HG03565 (cell line): ENCODE measurements around the gene ELAVL4.
"Not testable (repeated sequence)": the region's sequence is repeated elsewhere in the genome, so short reads cannot be mapped to it uniquely, and the experiment has no call there.

ENCODE experiments used
- ATAC-seq: cut with Tn5 transposase; IDR thresholded peaks from one replicate; pipeline ENCODE4 v1.9.1; 2021; ENCODE audit warnings: mild to moderate bottlenecking, moderate library complexity; ENCODE audit not compliant: unreplicated experiment

ELAVL4 gene

DNA sequence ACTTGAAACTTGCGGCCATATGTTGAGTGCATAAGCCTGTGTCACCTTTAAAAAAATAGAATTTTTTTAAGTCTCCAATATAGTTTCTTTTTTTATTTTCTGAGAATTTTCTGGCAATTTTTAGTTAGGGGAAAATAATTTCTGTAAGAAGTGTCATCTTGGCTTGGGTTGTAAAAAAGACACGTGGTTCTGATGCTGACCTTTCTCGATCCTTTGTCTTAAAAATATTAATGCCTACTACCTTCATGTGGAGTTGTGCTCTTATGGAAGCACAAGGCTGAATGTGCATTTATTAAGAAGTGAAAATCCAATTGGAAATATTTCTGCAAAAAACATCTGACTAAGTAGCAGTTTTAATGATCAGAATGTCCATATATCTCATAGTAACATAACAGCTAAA lies 3.5 kb downstream of the ELAVL4 start:
- ATAC-seq, result no peak

DNA sequence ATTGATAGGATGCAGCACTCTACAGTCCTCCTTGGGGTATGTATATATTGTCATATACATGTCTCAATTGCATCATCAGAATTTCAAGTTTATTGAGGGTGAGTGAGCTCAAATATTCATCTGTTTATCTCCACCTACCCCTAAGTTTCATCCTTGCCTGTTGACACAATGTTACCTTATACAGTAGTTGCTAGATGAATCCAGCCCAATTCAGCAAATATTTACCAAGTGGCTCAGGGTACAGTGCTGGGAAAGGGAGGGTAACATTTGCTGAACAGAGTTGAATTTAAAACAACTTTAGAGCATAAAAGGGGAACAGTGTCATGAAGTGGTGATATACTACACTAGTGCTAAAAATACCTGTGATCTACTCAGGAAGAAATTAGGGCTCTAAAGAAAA lies 14.4 kb downstream of the ELAVL4 start:
- ATAC-seq, result no peak

DNA sequence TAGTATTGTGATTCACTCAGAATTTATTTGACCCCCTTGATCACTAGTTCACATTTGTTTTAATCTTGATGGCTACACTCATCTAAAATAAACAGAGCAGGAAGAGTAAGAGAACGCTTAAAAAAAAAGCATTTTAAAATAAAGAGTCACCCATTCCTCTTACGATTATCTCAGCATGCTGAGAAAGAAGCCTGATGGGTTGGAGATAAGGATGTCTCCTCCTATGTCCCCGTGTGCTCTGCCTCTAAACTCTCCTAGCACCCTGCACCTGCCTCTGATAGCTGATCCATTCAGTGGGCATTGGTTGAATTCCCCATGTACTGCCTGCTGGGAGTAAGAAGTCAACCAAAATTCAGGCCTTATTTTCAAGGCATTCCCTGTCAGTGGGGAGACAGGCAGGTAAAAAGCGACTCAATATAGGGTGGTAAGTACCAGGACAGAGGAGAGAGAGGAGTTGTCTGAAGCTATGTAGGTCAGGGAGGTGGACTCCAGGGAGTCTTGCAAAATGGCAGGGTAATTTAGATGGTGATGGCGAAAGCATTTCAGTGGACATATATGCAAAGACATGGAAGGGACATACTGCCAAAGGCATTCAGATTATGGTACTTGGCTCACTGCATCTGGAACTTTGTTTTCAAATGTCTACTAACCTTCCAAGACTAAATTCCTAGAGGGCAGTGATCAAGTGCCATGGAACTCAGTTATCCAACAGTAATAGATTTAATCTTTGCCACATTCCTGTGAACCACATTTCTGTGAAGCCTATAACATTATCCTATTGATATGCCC lies 18.4 kb downstream of the ELAVL4 start:
- ATAC-seq, result no peak

DNA sequence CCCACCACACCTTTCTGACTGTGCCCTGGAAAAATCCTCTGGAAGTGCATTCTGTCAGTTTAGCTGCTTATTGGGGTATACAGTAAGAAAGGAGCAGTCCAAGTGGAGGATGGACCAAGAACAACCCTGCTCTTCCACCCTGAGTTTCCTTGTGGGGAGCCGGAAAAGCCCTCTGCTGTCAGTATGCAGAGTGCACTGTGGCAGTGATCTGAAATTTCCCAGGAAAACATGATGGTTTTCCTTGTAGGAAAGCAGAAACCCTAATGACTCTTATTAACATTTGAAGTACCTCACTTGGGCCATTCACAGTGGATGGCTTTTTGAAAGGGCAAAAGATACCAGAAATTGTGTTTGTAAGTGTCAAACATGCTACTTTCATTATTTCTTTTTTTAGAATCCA lies 20.5 kb downstream of the ELAVL4 start:
- ATAC-seq, result no peak

DNA sequence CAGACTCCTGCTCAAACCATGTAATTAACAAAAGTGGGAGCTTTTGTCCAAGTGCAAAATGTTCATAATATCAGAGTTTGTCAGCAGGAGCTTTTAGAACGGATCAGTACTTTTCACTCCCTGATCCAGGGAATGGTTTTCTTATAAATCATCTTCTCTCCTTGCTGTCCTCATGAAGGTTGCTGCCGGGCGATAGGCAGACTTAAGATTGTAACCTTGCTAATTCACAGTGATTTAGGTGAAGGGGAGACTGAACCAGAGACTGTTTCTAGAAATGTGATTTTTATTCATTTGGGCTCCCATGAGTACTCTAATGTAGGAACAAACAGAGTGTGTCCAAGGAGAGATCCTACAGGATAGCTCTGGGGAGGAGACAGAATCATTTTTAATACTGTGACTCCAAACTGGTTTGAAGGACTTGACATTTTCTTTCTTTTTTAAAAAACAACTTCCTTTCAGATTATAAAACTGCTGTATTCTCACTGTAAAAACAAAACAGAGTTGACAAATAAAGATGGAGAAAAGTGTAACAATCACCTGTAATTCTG lies 23.7 kb downstream of the ELAVL4 start:
- no peak for ATAC-seq

DNA sequence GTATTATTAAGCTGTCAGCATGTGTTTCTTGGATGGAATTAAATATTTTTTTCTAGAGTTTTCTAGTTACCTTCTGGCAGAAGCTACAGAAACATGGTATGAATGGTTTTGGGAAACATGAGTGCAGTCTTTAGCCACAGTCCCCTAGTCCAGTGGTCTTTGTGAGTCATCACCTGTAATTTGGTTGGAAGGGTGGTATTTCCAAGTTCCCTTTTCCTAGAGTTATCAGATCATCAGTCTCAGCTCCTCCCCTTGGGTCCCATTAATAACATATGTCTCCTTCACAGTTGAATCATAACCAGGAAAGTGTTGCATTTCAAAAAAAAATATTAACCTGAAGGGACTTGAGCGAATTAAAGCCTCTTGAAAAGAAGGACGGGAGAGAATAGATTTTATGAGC lies 27.0 kb downstream of the ELAVL4 start:
- ATAC-seq, result no peak

DNA sequence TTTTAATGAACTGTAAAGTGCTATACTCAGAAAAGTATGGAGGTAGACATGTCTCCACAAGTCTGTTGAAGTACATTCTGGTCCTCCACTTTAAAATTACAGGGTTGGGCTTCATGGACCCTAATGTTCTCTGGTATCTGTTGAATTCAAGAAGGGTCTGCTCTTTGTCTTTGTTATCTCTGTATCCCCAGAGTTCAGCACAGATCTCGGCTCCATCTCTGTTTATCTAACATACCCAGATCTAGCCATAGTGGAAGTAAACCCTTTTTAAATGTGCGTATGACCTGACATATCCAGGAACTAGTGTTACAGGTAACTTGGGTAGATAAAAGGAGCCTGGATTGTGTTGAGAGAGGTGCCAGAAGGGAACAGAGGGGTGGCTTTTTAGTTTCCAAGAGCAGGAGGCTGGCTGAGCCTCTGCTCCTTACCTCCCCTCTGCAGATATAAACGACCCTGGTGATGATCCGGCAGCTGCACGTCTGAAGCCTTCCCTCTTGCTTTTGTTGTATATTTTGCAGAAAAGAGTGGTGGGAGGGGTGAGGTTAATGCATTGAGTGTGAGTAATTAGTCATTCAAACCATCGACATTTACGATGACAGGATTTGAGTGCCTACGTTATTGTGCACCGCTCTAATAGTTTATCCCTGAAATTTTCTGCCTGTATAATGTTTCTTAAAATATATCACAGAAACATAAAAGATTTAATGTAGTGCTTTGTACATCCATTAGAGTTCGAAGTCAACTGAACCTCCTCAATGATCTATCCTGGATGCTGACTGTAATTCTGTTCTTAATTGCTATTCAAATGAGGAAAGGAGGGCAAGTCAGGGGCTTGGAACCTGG lies 30.8 kb downstream of the ELAVL4 start:
- ATAC-seq, result no peak

DNA sequence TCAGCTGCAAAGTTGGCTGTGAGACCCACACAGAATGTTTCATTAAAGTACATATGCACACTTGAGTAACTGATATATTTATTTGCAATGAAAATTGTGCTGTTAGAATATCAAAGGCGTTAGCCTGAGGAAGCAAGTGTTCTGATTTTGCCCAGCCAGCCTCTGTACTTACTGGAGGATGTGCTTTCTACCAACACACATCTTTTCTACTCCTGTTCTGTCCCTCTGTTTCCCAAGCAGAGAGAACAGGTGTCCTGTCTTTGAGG lies 31.4 kb downstream of the ELAVL4 start:
- no peak for ATAC-seq

DNA sequence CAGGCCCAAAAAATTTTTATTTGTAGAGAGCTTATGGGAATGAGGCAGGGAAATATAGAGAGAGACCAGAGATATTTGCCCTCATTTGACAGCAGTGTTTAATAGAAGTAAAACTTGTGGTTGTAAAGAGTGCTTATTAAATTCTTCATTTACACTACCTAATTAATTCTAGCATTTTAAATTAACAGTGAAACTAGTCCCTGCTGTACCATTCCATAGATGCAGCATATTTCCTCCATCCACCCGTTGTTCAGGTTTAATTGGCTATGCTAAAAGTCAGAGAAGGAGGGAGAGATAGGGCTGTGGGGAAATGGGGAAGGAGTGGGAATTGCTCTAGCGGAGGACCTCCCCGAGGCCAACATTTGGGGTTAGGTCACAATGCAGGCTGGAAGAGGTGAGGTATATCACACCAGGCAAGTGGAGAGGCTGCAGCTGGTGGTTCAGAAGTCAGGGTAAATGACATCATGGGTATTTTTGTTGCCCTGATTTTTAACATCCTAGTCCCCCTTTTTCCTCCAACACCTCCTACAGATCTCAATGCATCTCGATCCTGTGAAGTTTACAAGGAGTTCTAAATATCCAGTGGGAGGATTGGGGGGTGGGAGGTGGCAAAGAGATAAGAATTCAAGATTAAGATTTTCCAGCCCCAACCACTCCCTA lies 38.6 kb downstream of the ELAVL4 start:
- no peak for ATAC-seq

DNA sequence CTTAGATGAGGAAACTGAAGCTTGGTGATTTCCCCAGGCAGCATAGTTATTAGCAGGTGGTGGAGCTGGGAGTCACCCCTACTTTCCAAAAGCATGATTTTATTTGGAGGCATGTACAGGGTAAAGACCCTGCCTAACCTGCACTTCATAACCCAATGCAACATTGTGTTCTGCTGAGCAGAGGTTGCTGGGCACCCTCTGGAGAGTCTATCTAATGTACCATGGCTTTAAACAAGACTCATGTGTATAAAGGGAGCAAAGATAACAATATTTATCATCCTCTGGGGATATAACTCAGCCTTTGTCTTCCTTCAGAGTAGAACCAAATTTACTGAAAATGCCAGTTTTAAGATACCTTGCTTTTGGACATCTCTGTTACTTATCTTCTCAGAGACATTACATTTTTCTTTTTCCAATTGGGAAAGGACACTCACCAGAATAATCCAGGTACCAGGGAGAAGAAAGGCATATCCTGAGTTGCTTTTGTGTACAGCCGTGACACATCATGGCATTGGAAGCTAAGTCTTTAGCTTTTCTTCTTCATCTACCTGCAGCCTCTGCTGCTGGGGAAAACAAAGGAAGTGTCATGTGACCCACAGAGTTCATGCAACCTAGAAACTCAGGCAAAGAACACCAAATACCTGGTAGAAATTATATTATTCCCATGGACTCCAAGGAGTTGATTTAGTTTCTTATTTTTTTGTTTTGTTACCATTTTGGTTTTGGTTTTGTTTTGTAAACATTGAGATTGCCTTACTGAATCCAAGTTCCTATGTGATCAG lies 39.6 kb downstream of the ELAVL4 start:
- no peak for ATAC-seq

DNA sequence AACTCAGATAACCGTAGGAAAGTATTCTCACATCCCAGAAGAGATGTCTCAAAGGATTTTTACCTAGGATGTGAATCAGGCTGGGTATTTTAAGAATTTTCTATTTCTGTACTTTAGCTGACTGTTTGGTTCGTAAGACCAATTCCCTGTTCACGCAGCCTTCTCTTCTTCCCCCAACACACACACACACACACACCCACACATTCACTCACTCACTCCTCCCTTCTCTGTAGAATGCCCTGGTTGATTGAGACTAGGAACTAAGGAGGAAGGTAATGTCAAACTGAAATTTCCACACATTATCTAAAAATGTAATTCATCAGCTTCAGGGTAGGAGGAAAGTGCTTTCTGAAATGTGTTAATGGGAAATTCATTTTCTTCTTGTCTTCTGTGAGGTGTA lies 43.5 kb downstream of the ELAVL4 start:
- no peak for ATAC-seq

DNA sequence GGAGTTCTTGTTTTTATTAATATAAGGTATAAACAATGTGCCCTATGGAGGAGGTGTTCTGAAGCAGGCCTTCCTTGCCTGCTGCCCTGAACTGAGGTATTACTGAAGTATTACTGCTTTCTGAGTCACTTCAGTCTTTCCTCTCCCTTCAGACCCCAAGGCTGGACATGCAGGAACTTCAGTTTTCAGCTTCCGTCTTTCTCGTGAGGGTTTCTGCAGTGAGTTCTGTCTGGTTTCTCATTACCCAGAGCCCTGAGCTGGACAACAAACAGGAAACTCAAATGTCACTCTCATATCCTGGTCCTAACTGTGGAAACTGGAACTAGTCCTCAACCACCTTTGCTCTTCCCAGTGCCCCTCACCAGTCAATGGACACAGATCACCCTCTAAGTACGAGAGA lies 46.8 kb downstream of the ELAVL4 start:
- ATAC-seq, result no peak

DNA sequence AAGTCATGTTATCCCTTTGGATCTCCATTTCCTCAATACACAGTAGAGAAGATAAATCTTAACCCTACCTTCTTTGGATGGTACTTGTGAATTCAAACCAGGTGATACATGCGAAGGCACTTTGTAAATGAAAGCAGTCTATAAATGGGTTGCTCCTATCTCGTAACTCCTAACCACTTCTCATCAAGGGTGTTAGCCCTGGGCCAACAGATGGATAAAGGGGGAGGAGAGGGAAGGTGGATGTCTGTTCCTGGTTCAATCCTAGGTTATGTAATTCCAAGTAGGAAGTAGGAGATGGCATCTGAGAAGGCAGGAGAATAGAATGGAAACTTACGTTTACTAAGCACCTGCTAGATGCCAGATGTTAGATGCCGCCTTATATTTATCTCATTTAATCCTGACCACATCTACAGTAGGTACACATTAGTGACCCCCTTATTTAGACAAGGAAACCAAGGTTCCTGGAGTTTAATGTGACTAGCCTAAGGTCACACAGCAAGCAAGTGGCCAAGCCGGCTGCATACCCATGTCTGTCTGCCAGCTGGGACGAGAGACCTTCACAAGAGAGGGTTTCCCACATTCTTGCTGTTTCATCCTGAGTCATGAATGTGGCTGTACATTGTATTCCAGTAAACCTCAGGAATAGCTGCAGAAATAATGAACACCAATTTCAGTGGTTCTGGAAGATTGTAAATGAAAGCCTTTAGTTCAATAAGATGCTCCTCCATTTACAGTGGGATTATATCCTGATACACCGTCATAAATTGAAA lies 47.7 kb downstream of the ELAVL4 start:
- ATAC-seq, result no peak

DNA sequence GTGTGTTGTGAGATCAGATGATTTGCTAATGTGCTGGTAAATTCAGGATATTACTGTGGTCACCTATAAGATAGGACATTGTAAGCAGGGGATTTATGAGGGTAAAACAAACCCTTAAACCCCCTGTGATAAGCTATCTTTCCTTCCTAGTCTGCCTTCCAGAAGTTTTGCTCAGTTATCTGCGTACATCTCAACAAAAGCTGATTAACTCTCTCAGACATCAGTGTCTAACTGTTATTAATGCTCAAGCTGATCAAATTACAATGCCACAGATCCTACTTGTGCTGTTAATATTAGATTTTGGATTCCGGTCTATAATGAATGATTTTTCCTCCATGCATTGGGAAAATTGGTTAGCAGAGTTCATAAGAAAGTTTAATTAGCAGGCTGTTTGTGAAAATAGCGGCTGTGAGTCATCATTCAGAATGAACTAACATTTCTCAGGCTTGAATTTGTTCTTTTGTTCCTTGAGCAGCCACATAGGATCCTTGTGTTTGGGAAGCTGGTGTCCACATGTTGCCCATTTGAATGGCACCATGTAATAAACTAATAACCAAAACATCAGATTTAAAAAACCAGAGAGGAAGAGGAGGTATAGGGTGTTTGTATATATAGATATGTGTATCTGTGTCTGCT lies 48.7 kb downstream of the ELAVL4 start:
- no peak for ATAC-seq

DNA sequence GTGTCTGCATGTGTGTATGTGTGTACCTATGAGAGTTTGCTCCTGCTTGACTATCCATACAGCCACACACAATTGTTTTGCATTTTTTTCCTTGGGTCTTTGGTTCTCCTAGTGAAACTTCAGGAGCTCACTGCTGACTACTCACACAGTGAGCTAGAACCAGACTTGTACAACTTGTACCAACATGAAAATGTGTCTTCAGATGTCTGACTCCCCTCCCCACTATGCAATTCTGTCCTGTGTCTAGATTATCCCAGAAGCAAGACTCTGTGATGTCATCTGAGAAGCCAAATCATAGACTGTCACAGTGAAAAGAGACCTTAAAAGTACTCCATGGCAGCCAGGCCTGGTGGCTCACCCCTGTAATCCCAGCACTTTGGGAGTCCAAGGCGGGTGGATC lies 49.7 kb downstream of the ELAVL4 start:
- no peak for ATAC-seq

DNA sequence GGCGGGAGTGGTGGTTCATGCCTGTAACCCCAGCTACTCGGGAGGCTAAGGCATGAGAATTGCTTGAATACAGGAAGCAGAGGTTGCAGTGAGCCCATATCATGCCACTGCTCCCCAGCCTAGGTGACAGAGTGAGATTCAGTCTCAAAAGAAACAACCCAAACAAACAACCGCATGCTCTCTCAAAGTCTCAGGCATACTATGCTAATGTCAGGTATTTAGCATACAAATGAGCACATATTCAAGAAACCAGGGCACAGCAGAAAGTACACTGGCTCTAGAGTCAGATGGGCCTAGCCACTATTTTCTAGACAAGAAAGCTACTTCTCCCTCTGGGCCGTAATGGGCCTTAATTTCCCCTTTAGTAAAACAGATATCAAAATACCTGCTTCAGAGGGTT lies 55.0 kb downstream of the ELAVL4 start:
- ATAC-seq, result no peak

DNA sequence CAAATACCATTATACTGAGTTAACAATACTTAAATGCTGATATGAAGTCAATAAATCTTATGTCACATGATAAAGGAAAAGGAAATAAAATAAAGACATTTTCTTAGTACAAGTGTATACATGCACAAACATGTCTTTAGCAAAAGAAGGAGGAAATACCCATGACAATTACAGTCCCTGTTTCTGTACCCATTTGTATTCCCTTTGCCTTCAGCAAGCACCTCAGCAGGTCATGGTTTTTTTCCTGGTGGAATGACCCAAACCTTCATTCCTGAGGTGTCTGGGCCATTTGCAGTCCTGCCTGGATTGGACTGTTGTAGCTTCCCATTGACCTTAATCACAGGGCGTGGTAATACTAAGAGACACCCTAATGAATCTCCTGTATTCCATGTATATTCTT lies 57.6 kb downstream of the ELAVL4 start:
- not testable (repeated sequence) for ATAC-seq

DNA sequence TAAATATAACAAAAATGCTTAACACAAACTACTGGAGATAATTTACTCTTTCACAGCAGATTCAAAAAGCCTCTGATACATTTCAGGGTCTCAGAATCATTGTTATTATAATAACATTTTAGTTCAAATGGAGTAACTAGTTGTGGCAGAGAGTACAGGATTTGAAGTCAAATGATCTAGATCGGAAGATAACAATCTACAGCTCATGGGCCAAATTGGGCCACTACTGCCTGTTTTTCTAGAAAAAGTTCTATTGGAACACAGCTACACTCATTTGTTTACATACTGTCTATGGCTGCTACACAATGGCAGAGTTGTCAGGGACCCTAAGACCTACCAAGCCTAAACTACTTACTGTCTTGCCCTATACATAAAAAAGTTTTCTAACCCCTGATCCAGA lies 63.6 kb downstream of the ELAVL4 start:
- ATAC-seq, result no peak

DNA sequence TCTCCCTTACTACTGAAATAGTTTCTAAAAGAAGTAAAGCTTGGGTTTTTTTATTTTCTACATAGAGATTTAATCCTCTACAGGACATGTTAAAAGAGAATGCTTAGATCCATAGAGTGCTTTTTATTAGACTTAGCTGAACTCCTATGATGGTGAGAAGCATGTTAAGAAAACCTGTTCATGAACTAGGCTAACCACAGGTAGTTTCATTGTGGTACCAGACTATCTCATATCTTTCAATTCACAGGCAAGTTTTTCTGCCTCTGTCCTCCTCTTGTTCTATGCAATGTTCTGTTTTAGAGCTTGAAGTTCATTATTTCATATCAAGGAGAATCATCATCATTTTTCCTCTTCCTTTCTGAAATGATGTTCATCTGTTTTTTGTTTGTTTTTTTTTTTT lies 65.4 kb downstream of the ELAVL4 start:
- ATAC-seq, result no peak
